T-cell (primary cell): ENCODE results near the gene SCN5A. TPM values are rescaled to one million over a fixed set of nuclear protein-coding genes. Genes with fewer than 3 reads are reported as not detected.

ENCODE experiments used
- ATAC-seq, 4 experiments: fragments of 200-7000 bp in 3 of 4; fragments of 150-1000 bp in 1 of 4; cut with Tn5 transposase; replicated peaks in 1 of 4; 1 replicate in 3 of 4; 2 replicates in 1 of 4; pipeline ENCODE4 v1.10.0; 2021; ENCODE audit warnings: moderate library complexity in 3 of 4, mild to moderate bottlenecking in 2 of 4, moderate number of reproducible peaks in 1 of 4
- CTCF ChIA-PET, 2 donors: fragments of 300-600 bp; sonication (Branson Sonifier 250); formaldehyde crosslinking; loops; one replicate each; lab custom pipeline; 2022; ENCODE audit warnings: antibody characterized with exemption in 2 of 2; lab: Charles Lee
- POLR2A ChIA-PET, 2 donors: fragments of 300-600 bp; sonication (Branson Sonifier 250); formaldehyde crosslinking; loops; one replicate each; lab custom pipeline; 2022; ENCODE audit warnings: antibody characterized with exemption in 2 of 2; lab: Charles Lee
- DNase-seq, 35 experiments: peaks; one replicate each; pipeline versions ENCODE4 v3.0.0 to v3.0.0-alpha.2; 2013 to 2023
- H3K27ac ChIP-seq: one replicate; pipeline ENCODE4 v1.5.1; 2013; ENCODE audit warnings: low read length
- H3K27me3 ChIP-seq, 2 experiments: replicated peaks in 1 of 2; 1 replicate in 1 of 2; 2 replicates in 1 of 2; pipeline versions ENCODE4 v1.6.1 to v1.7.0; 2013; ENCODE audit warnings: low read length in 1 of 2, mixed read lengths in 1 of 2; ENCODE audit not compliant: control insufficient read depth in 2 of 2, insufficient read depth in 2 of 2; ENCODE audit errors: extremely low read depth in 1 of 2
- H3K36me3 ChIP-seq, 2 donors: 1 replicate in 1 of 2; 2 replicates in 1 of 2; pipeline versions ENCODE4 v1.6.1 to v1.7.0; 2013; ENCODE audit warnings: low read length in 1 of 2; ENCODE audit not compliant: control insufficient read depth in 2 of 2, insufficient read depth in 1 of 2; ENCODE audit errors: extremely low read depth in 1 of 2
- H3K4me1 ChIP-seq, 2 experiments: 1 replicate in 1 of 2; 2 replicates in 1 of 2; pipeline versions ENCODE4 v1.6.1 to v1.7.0; 2013; ENCODE audit warnings: low read length in 2 of 2, mixed read lengths in 1 of 2; ENCODE audit not compliant: insufficient read depth in 2 of 2, control insufficient read depth in 1 of 2; ENCODE audit errors: extremely low read depth in 1 of 2
- H3K4me3 ChIP-seq, 2 donors: 1 replicate in 1 of 2; 2 replicates in 1 of 2; pipeline versions ENCODE4 v1.5.1 to v1.7.0; 2013; ENCODE audit warnings: mild to moderate bottlenecking in 2 of 2, low read length in 1 of 2, moderate library complexity in 1 of 2; ENCODE audit not compliant: control insufficient read depth in 1 of 2; ENCODE audit errors: extremely low read depth in 1 of 2
- H3K9me3 ChIP-seq: 2 replicates; pipeline ENCODE4 v1.7.0; 2013
- H3K27ac Mint-ChIP-seq, 2 donors: one replicate each; pipeline ENCODE4 v1.8.0; 2020 to 2021; ENCODE audit warnings: mild to moderate bottlenecking in 2 of 2, mixed read lengths in 2 of 2
- H3K27me3 Mint-ChIP-seq, 2 donors: one replicate each; pipeline ENCODE4 v1.8.0; 2021 to 2022; ENCODE audit warnings: mixed read lengths in 2 of 2
- H3K36me3 Mint-ChIP-seq: one replicate; pipeline ENCODE4 v1.8.0; 2021; ENCODE audit warnings: mixed read lengths
- H3K4me1 Mint-ChIP-seq, 3 donors: one replicate each; pipeline ENCODE4 v1.8.0; 2020 to 2022; ENCODE audit warnings: mixed read lengths in 3 of 3, mild to moderate bottlenecking in 1 of 3
- H3K4me3 Mint-ChIP-seq, 3 donors: one replicate each; pipeline ENCODE4 v1.8.0; 2020 to 2022; ENCODE audit warnings: mild to moderate bottlenecking in 3 of 3, mixed read lengths in 3 of 3, moderate library complexity in 3 of 3
- H3K9me3 Mint-ChIP-seq, 3 donors: one replicate each; pipeline ENCODE4 v1.8.0; 2020 to 2022; ENCODE audit warnings: mixed read lengths in 3 of 3
- WGBS: methylation state at CpG from one replicate; pipeline ENCODE4 v1.1.5; 2013; ENCODE audit warnings: missing lambda C conversion rate; ENCODE audit not compliant: insufficient coverage; 5-methylcytosine and 5-hydroxymethylcytosine counted together
- total RNA-seq, 35 experiments: library from RNA in 6 of 35; stranded (reverse) in 6 of 35; fragments of 120-200 nt in 1 of 35; gene quantifications; one replicate each; pipeline versions ENCODE4 v1.2.1 to v1.2.4 and lab custom pipeline; 2013 to 2026

The SCN5A gene
- total RNA-seq, 5 donors from 2014 or later (not counting 1 experiment from before 2014, with no cell fraction given): 0.12 to 0.47 (median 0.23) TPM; not detected in 2

DNA sequence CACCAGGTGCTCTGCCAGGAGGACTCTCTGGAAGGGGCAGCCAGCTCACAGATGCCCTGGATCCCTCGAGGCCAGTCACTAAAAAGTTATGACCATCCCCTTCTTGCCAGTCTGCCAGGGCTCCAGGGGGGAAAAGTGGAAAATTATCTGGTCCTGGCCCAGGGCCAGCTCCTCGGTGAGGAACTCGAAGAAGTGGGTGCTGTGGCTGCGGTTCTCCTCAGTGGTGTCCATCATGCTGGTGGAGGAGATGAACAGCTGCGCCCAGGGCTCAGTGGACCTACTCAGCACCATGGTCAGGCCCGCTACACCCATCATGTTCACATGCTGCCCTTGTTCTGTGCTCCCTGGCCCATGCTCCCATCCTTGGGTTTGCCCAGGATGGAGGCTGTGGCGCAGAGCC is 134.1 kb downstream of the SCN5A start:
- POLR2A ChIA-PET: no interaction called here
- Histone ChIP-seq H3K27ac (no peak overlapping the region), H3K4me1 (peaks cover 7 to 16% of the 10 kb centered on the region in 2 experiments), H3K36me3 (peaks cover 0 to 26% of the 10 kb centered on the region in 2 donors), H3K9me3 (no peaks in the 10 kb centered on the region), H3K4me3 (no peak overlapping the region), H3K27me3 (no peaks in the 10 kb centered on the region)
- WGBS: 98% methylated on average over 5 of the region's 7 CpGs
- CTCF ChIA-PET: interaction anchor here (0.6 kb wide), 2 partner anchors 9 to 19 kb away, joined by 3 to 5 read pairs; no protein-coding TSS in a partner anchor
- no peak for ATAC-seq
- no peaks in the 10 kb centered on the region for H3K27me3 Mint-ChIP-seq
- H3K36me3 Mint-ChIP-seq: peaks cover 33% of the 10 kb centered on the region
- no peak overlapping the region for H3K27ac Mint-ChIP-seq
- DNase-seq: no peak
- no peaks in the 10 kb centered on the region for H3K9me3 Mint-ChIP-seq
- H3K4me3 Mint-ChIP-seq: no peak overlapping the region
- peaks cover 22 to 25% (median 22%) of the 10 kb centered on the region in 3 donors for H3K4me1 Mint-ChIP-seq

DNA sequence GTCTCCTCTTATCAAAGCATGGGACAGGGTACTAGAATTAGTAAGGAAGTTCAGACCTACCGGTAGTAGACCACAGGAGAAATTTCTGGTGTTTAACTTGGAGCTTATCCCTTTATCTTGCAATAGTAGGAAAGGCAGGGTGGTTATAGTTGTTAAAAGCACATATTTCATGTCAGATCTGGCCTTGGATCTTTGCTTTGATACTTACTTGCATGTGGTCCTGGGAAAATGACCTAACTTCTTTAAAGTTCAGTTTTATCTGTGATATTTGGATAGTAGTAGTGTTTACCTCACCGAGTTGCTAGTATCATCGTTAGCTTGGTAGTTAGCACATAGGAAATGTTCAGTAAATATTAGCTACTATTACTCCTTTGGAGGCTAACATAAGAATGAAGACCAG is 137.9 kb downstream of the SCN5A start:
- no peaks in the 10 kb centered on the region for H3K9me3 ChIP-seq
- Mint-ChIP-seq H3K4me3 (no peak overlapping the region), H3K27ac (no peak overlapping the region), H3K9me3 (no peaks in the 10 kb centered on the region), H3K27me3 (no peaks in the 10 kb centered on the region), H3K36me3 (peaks cover 50% of the 10 kb centered on the region), H3K4me1 (peaks cover 0 to 6% (median 0%) of the 10 kb centered on the region in 3 donors)
- H3K27me3 ChIP-seq: no peaks in the 10 kb centered on the region
- H3K4me1 ChIP-seq: no peaks in the 10 kb centered on the region
- 100% methylated on average over 1 of the region's 3 CpGs for WGBS
- ChIA-PET POLR2A (no interaction called here), CTCF (interaction anchor here in 1 of 2 donors (3.0 kb wide), 1 partner anchor 9 kb away, joined by 17 read pairs; no protein-coding TSS in a partner anchor)
- H3K36me3 ChIP-seq: peaks cover 0 to 43% of the 10 kb centered on the region in 2 donors
- ATAC-seq: no peak
- no peak overlapping the region for H3K27ac ChIP-seq
- H3K4me3 ChIP-seq: no peak overlapping the region
- DNase-seq: no peak

DNA sequence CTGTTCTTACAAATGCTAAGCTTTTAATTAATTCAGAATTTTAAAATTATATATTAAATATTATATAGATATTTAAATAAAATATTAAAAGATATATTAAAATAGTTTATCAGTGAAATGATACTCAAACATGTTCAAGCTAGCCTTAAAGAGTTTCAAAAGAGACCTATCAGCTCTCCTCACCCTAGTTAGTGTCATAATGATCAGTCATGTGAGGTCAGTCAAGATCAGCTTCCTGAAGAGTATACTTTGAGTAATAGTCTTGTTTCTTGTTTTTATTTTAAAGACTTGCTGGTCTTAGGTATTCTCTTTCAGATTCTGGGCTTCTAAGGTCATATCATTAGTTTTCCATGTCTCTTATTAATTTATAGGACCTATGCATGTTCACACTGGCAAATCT is 138.9 kb downstream of the SCN5A start:
- DNase-seq: no peak
- Mint-ChIP-seq H3K4me1 (peaks cover 0 to 6% (median 0%) of the 10 kb centered on the region in 3 donors), H3K36me3 (peaks cover 50% of the 10 kb centered on the region), H3K9me3 (no peaks in the 10 kb centered on the region), H3K27ac (no peak overlapping the region), H3K27me3 (no peaks in the 10 kb centered on the region), H3K4me3 (no peak overlapping the region)
- POLR2A ChIA-PET: no interaction called here
- Histone ChIP-seq H3K9me3 (no peaks in the 10 kb centered on the region), H3K4me3 (no peak overlapping the region), H3K27ac (no peak overlapping the region), H3K36me3 (peaks cover 0 to 45% of the 10 kb centered on the region in 2 donors), H3K4me1 (no peaks in the 10 kb centered on the region), H3K27me3 (no peaks in the 10 kb centered on the region)
- ATAC-seq: no peak
- CTCF ChIA-PET: interaction anchor here in 1 of 2 donors (3.0 kb wide), 1 partner anchor 10 kb away, joined by 17 read pairs; no protein-coding TSS in a partner anchor

DNA sequence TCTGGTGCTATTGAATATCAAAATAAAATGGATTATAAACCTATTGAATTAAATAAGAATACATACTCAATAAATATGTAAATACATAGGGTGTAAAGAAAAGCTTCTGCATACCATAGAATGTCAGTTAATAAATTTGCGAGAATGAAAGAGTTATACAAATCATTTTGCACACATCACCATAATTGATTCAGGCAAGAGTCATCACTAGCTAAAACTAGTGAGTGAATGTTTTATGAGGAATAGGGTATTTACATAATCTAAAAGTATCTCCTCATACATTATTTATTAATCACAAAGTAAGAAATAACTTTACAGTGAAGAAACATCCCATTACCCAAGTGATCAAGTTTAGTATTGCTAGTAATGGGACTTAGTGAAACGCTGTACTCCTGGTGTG is 139.8 kb downstream of the SCN5A start:
- H3K9me3 ChIP-seq: no peaks in the 10 kb centered on the region
- Mint-ChIP-seq H3K4me1 (peaks cover 0 to 6% (median 0%) of the 10 kb centered on the region in 3 donors), H3K27ac (no peak overlapping the region), H3K27me3 (no peaks in the 10 kb centered on the region), H3K36me3 (peaks cover 48% of the 10 kb centered on the region), H3K4me3 (no peak overlapping the region), H3K9me3 (no peaks in the 10 kb centered on the region)
- no peak overlapping the region for H3K27ac ChIP-seq
- no peak overlapping the region for H3K4me3 ChIP-seq
- H3K27me3 ChIP-seq: no peaks in the 10 kb centered on the region
- ATAC-seq (no peak), DNase-seq (no peak)
- peaks cover 0 to 51% of the 10 kb centered on the region in 2 donors for H3K36me3 ChIP-seq
- ChIA-PET POLR2A (no interaction called here), CTCF (interaction anchor here (0.5 to 3.0 kb wide), 2 partner anchors 11 to 917 kb away, joined by 4 to 17 read pairs; no protein-coding TSS in a partner anchor)
- no peaks in the 10 kb centered on the region for H3K4me1 ChIP-seq
- no CpG with 5 or more reads among the region's 2 CpGs for WGBS

GRCh38 chr3:38507120-38507519 is 142.4 kb downstream of the SCN5A start:
- Histone ChIP-seq H3K4me1 (no peaks in the 10 kb centered on the region), H3K27me3 (no peaks in the 10 kb centered on the region), H3K27ac (no peak overlapping the region), H3K4me3 (no peak overlapping the region), H3K9me3 (no peaks in the 10 kb centered on the region), H3K36me3 (peaks cover 0 to 54% of the 10 kb centered on the region in 2 donors)
- Mint-ChIP-seq H3K36me3 (peaks cover 50% of the 10 kb centered on the region), H3K27ac (no peak overlapping the region), H3K27me3 (no peaks in the 10 kb centered on the region), H3K4me1 (peaks cover 0 to 6% (median 0%) of the 10 kb centered on the region in 3 donors), H3K9me3 (no peaks in the 10 kb centered on the region), H3K4me3 (no peak overlapping the region)
- CTCF ChIA-PET: interaction anchor here (0.5 to 1.9 kb wide), 3 partner anchors 14 to 21 kb away, joined by 3 to 6 read pairs (median 4); no protein-coding TSS in a partner anchor
- DNase-seq (no peak), ATAC-seq (no peak)
- whole genome bisulfite sequencing: 86% methylated on average over 1 of the region's 2 CpGs
- POLR2A ChIA-PET: interaction anchor here in 1 of 2 donors (0.7 kb wide), 1 partner anchor 10 kb away, joined by 4 read pairs; no protein-coding TSS in a partner anchor

DNA sequence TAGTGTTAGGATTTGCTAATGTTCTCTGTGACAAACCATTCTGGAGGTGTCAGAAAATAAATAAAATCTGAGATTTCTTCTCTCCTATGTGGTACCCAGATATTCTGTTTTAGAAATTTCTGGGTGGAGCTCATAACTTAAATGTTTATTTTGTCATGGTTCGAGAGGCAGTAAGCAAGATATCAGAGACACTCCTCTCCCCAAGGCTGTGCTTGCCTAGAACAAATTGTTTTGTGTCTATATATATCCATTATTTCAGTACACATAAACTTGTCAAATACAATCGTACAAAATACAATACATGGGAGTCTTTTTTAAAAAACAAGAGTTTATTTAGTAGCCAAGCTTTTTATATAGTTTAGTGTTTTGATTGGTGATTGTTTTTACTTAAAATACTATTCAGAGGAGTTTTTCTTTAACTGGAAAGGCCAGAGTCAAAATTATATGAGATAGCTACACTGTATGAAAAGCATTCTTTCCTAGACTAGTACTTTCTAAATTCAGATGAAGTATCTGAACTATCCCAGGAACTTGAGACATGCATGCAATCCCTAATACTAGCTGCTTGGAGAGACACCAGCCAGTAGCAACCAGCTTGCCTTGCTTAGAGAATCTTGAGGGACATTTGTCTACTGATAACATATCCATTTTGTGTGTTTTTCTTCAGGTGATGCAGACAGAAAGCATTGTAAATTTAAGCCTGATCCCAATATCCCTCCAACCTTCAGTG is 148.6 kb downstream of the SCN5A start:
- Mint-ChIP-seq H3K27ac (no peak overlapping the region), H3K27me3 (no peaks in the 10 kb centered on the region), H3K9me3 (no peaks in the 10 kb centered on the region), H3K4me3 (no peak overlapping the region), H3K36me3 (peaks cover 33% of the 10 kb centered on the region), H3K4me1 (peaks cover 23 to 31% (median 23%) of the 10 kb centered on the region in 3 donors)
- no CpG with 5 or more reads among the region's 2 CpGs for WGBS
- POLR2A ChIA-PET: interaction anchor here in 1 of 2 donors (0.6 kb wide), 1 partner anchor 1203 kb away, joined by 3 read pairs; no protein-coding TSS in a partner anchor
- Histone ChIP-seq H3K27me3 (no peaks in the 10 kb centered on the region), H3K4me3 (no peak overlapping the region), H3K36me3 (peaks cover 7 to 39% of the 10 kb centered on the region in 2 donors), H3K4me1 (peaks cover 2 to 12% of the 10 kb centered on the region in 2 experiments), H3K27ac (no peak overlapping the region), H3K9me3 (no peaks in the 10 kb centered on the region)
- DNase-seq (no peak), ATAC-seq (no peak)
- CTCF ChIA-PET: interaction anchor here in 1 of 2 donors (1.0 to 2.0 kb wide), 3 partner anchors 20 to 526 kb away, joined by 3 to 5 read pairs (median 3); no protein-coding TSS in a partner anchor
